Mesothelial cell of epicardium (in vitro differentiated cells): ENCODE measurements around the gene ANK3. TPM values are rescaled to one million over a fixed set of nuclear protein-coding genes. Genes with fewer than 3 reads are reported as not detected.

Experiments used
- DNase-seq, 2 experiments: peaks; one replicate each; pipeline ENCODE4 v3.0.0; 2021; ENCODE audit warnings: low spot score in 2 of 2; ENCODE audit not compliant: unreplicated experiment in 2 of 2
- H3K27ac Mint-ChIP-seq: 2 replicates; pipeline ENCODE4 v1.8.0; 2021; ENCODE audit warnings: mixed read lengths
- H3K27me3 Mint-ChIP-seq: 2 replicates; pipeline ENCODE4 v1.8.0; 2021; ENCODE audit warnings: low read depth, mixed read lengths
- H3K36me3 Mint-ChIP-seq: 2 replicates; pipeline ENCODE4 v1.8.0; 2021; ENCODE audit warnings: mixed read lengths
- H3K4me1 Mint-ChIP-seq: 2 replicates; pipeline ENCODE4 v1.8.0; 2021; ENCODE audit warnings: mixed read lengths
- H3K4me3 Mint-ChIP-seq: 2 replicates; pipeline ENCODE4 v1.8.0; 2021; ENCODE audit warnings: mild to moderate bottlenecking, moderate library complexity, mixed read lengths
- H3K9me3 Mint-ChIP-seq: 2 replicates; pipeline ENCODE4 v1.8.0; 2021; ENCODE audit warnings: mixed read lengths
- CTCF ChIP-seq: fragments of 200-600 bp; sonication (generic); IDR thresholded peaks from one replicate; pipeline ENCODE4 v1.5.0; 2021; ENCODE audit warnings: antibody characterized with exemption; ENCODE audit not compliant: unreplicated experiment
- total RNA-seq: library from RNA; stranded (reverse); gene quantifications from 3 replicates; pipeline ENCODE4 v1.2.1, GENCODE V29; 2021

Gene ANK3
- total RNA-seq, 1 donor from 2014 or later, result 242 TPM

GRCh38 chr10:60203993-60204618 lies 185.6 kb downstream of the ANK3 start:
- DNase-seq, result no peak
- TF ChIP-seq CTCF, result peak; percentile 56
- Mint-ChIP-seq H3K27me3 (no peaks in the 10 kb centered on the region), H3K36me3 (peaks cover 16% of the 10 kb centered on the region), H3K27ac (peak overlapping the region; percentile 81), H3K4me3 (no peak overlapping the region), H3K4me1 (peaks cover 35% of the 10 kb centered on the region), H3K9me3 (no peaks in the 10 kb centered on the region)

- Mint-ChIP-seq H3K4me3 (no peak overlapping the region), H3K27ac (no peak overlapping the region), H3K9me3 (no peaks in the 10 kb centered on the region), H3K36me3 (peaks cover 44% of the 10 kb centered on the region), H3K27me3 (no peaks in the 10 kb centered on the region), H3K4me1 (peaks cover 17% of the 10 kb centered on the region)
- no peak for TF ChIP-seq CTCF
- no peak for DNase-seq
These were observed 189.0 kb downstream of the ANK3 start for GRCh38 chr10:60200682-60201053.

GRCh38 chr10:60200012-60200681 lies 189.5 kb downstream of the ANK3 start:
- TF ChIP-seq CTCF, result no peak
- H3K4me3 Mint-ChIP-seq, result no peak overlapping the region
- H3K27me3 Mint-ChIP-seq, result no peaks in the 10 kb centered on the region
- H3K4me1 Mint-ChIP-seq, result peaks cover 12% of the 10 kb centered on the region
- DNase-seq, result no peak
- H3K9me3 Mint-ChIP-seq, result no peaks in the 10 kb centered on the region
- H3K36me3 Mint-ChIP-seq, result peaks cover 46% of the 10 kb centered on the region
- no peak overlapping the region for H3K27ac Mint-ChIP-seq

- H3K4me3 Mint-ChIP-seq, result no peak overlapping the region
- no peaks in the 10 kb centered on the region for H3K27me3 Mint-ChIP-seq
- peaks cover 64% of the 10 kb centered on the region for H3K36me3 Mint-ChIP-seq
- H3K9me3 Mint-ChIP-seq, result peaks cover 7% of the 10 kb centered on the region
- no peak for TF ChIP-seq CTCF
- H3K4me1 Mint-ChIP-seq, result peaks cover 3% of the 10 kb centered on the region
- H3K27ac Mint-ChIP-seq, result no peak overlapping the region
- no peak for DNase-seq
These were observed 192.5 kb downstream of the ANK3 start for GRCh38 chr10:60197206-60197605.

GRCh38 chr10:60194421-60194820 lies 195.3 kb downstream of the ANK3 start:
- Mint-ChIP-seq H3K4me1 (no peaks in the 10 kb centered on the region), H3K36me3 (peaks cover 70% of the 10 kb centered on the region), H3K27ac (no peak overlapping the region), H3K4me3 (no peak overlapping the region), H3K27me3 (no peaks in the 10 kb centered on the region), H3K9me3 (peaks cover 19% of the 10 kb centered on the region)
- no peak for TF ChIP-seq CTCF
- no peak for DNase-seq
